ENCODE data around the gene NTRK3.

DNA sequence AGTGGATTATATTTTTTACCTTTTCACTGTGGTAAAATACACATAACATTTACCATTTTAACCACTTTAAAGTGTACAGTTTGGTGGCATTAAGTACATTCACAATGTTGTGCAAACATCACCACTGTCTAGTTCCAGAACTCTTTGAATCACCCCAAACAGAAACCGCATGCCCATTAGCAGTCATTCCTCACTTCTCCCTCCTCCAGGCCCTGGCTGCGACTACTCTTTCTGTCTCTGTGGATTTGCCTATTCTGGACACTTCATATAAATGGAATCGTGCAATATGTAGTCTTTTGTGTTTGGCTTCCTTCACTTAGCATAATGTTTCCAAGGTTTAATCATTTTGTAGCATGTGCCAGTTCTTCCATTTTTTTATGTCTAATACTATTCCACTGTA is 409.8 kb downstream of the NTRK3 start:
- TF ChIP-seq, protein P1, sequence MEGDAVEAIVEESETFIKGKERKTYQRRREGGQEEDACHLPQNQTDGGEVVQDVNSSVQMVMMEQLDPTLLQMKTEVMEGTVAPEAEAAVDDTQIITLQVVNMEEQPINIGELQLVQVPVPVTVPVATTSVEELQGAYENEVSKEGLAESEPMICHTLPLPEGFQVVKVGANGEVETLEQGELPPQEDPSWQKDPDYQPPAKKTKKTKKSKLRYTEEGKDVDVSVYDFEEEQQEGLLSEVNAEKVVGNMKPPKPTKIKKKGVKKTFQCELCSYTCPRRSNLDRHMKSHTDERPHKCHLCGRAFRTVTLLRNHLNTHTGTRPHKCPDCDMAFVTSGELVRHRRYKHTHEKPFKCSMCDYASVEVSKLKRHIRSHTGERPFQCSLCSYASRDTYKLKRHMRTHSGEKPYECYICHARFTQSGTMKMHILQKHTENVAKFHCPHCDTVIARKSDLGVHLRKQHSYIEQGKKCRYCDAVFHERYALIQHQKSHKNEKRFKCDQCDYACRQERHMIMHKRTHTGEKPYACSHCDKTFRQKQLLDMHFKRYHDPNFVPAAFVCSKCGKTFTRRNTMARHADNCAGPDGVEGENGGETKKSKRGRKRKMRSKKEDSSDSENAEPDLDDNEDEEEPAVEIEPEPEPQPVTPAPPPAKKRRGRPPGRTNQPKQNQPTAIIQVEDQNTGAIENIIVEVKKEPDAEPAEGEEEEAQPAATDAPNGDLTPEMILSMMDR (optimal IDR thresholded peaks at IDR 0.05 in 1 of 3, IDR thresholded peaks at IDR 0.05 in 1 of 3, conservative IDR thresholded peaks at IDR 0.05 in 1 of 3; ENCODE audit: extremely low read depth in 1 of 3, insufficient read depth in 2 of 3, low read length in 3 of 3) = no peak
- TF ChIP-seq EZH2 (IDR thresholded peaks at IDR 0.05; ENCODE audit: low read length) = no peak
